AG20443 (cell line): Measurements from ENCODE around the gene AFF1.

Experiments
- DNase-seq: peaks from one replicate; pipeline ENCODE4 v3.0.0; 2012; ENCODE audit warnings: low spot score, mixed read lengths

The AFF1 gene

DNA sequence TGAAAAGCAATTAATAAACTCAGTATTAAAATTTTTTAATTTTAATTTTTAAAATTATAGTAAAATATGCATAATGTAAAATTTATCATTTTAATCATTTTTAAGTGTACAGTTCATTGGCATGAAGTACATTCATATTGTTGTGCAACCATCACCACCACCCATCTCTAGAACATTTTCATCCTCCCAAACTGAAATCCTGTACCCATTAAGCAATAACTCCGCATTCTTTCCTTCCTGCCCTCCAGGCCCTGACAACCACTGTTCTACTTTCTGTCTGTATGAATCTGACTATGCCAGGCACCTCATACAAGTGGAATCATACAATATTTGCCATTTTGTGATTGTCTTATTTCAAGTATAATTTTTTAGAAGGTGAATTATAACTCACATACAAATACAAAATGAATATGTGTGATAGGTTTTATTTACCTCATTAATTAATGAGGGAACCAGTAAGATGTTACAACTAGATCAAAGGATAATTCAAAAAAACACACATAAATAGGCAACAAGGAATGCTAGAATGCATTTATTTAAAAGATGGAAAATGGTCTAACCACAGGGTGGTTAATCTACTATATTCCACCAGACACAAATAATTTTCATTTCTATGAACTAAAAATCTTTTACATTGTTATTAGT lies 13.1 kb upstream of the AFF1 start:
- no peak for DNase-seq

DNA sequence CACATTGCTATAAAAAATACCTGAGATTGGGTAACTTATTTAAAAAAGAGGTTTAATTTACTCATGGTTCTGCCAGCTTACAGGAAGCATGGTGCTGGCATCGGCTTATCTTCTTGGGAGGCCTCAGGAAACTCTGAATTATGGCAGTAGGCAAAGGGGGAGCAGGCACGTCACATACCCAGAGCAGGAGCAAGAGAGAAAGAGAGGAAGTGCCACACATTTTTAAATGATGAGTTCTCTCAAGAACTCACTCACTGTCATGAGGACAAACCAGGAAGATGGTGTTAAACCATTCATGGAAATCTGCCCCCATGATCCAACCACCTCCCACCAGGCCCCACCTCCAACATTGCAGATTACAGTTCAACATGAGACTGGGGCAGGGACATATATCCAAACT lies 10.0 kb upstream of the AFF1 start:
- no peak for DNase-seq

DNA sequence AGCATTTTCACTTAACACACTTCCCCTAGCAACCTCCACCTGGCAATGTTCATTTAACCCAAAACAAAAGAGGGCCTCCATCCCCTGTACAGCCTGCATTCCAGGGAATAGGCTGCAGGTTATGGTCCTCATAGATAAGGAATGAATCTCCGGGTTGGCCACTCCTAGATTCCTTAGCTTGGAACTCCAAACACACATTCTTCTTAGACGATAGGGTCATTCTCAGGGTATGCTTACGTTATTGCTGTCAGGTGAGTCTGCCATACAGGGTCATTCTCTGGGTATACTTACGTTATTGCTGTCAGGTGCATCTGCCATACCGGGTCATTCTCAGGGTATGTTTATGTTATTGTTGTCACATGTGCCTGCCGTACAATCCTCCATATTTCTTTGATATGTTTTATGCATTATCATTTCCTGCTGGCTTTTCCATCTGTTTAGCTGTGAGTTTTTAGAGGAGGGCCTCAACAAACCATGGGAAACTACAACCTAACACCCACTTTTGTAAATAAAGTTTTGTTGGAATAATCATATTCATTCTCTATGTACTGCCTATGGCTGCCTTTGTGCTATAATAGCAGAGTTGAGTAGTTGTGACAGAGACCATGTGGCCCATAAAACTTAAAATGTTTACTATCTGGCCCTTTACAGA lies 8.2 kb upstream of the AFF1 start:
- no peak for DNase-seq

DNA sequence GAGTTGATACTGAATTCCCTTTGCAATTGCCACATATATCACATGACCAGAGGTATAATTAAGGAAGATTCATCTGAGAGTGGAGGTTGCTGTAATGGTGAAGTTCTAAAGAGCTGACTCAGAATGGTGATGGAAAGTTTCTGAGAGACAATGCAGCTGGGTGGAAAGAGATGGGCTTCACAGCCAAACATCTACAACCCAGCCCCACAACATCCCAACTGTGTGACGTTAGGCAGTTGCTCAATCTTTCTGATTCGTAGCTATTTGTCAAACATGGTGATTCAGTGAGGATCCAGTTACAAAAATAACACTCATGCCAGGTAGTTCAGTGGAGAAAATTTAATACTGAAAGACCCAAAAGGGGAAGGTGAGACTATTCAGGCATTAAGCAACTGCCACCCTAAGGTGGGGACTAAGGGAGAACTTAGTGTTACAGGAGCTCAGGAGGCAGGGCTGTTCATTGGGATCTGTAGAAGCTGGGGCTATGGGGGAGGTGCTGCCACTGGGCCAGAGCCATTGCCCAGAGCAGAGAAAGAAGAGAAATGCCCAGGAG lies 6.9 kb upstream of the AFF1 start:
- peak; percentile 93 for DNase-seq

DNA sequence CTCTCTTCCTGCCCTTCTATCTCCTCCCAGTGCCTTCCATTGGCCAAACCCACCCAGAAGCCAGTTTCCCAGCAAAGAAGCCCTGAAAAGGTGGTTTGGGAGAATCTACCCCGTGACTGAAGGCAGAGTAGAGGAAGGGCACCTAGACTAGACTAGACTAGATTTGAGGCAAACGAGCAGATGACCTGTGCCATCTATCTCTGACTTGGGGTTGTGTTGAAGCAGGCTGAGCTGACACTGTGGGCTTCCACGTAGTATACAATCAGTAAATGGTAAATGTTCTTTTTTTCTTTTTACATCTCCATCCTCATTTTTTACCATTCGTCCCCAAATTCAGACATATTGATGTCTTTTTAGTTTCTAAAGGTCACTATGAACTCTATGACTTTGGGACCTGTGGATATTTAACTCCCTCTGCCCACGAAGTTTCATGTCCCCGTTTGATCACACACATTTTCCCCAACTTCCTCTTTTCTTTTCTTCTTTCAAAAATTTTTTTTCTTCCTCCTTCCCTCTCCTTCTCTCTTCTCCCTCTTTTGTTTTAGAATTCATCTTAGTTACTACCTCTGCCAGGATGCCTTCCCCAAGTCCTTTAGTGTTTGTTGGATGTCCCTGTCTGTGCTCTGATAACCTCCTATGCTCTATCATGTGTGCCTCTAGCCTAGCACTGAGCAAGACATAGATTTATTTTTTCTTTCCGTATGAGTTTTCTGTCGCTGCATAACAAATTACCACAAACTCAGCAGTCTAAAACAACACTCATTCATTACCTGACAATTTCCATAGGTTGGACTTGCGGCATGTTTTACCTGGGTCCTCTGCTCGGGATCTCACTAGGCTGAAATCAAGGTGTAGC lies 6.2 kb upstream of the AFF1 start:
- DNase-seq: no peak

DNA sequence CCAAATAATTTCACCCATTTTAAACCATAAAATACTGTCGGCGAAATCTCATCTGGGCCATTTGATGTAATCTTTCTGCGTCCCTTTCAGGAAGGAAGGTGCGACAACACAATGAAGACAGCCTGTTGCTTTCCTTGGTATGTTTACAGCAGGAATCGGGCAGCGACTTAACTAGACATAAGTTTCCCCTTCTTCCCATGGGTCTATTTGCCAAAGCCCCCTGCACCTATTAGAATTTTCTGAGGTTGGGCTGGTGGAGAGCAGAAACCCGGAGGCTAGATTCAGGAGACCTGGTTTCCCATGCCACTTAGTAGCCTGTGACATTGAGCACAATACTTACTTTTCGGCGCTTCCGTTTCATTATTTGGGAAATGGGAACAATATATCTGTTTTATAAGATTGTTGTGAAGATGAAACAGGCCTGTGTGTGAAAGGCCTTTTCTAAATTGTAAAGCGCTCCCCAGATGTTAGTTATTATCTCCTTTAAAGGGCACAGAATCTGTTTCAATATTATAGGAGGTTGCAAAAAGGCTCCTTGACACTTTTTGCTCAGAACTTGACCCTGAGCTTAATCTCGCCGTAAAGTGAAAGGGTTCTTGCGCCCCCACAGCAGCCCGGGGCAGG lies 552 bp upstream of the AFF1 start:
- no peak for DNase-seq

DNA sequence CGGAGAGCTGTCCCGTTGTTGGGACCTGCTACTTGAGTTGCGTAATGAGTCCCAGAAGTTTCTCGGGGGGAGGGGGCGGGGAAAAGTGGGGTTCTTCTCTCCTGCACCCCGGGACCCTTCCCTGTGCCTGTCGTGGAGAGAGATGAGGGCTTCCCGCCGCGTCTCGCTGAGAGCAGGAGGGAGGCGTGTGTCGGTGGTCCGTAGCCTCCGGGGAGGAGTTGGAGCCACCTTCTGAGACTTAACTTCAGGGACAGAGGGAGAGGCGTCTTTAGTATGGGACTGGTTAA lies 698 bp downstream of the AFF1 start:
- DNase-seq: no peak

DNA sequence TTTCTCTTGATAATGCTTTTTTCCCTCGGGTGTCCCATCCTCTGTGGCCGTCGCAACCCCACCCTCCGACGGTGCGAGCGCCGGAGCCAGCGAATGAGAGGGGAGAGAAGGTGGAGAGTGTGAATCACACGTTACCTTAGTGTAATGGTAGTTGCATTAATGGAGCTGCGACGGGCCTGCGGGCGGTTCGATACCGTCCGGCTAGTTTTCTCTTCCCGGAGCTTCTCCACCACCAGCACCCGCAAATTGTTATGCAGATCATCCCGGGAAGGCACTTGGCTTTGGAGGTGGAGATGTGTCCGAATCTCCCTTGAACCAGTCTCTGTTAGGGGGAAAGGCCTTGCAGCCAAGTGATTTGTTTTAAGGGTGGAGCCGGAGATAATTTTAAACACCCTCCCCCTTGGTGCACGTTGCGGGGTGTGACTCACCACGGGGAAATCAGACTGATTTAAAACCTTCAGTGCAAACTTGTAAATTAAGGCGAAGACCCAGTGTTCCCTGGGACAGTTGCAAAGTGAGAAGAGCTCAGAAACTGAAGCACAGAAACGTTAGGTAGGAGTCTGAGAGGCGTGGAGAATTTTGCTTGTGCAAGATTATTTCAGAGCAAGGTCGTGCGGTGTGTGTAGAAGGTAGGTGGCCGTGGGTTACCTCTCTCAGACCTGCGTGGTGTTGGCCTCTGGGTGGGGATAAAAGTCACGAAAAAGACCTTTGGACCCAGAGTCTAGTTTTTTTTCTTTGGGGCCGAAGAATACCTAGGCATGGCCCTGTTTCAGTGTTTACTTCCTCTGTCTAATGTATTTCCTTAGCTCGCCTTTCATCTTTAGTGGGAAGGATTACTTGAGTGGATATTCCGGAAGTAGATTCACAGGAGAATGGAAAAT lies 1.3 kb downstream of the AFF1 start:
- peak; percentile 76 for DNase-seq

DNA sequence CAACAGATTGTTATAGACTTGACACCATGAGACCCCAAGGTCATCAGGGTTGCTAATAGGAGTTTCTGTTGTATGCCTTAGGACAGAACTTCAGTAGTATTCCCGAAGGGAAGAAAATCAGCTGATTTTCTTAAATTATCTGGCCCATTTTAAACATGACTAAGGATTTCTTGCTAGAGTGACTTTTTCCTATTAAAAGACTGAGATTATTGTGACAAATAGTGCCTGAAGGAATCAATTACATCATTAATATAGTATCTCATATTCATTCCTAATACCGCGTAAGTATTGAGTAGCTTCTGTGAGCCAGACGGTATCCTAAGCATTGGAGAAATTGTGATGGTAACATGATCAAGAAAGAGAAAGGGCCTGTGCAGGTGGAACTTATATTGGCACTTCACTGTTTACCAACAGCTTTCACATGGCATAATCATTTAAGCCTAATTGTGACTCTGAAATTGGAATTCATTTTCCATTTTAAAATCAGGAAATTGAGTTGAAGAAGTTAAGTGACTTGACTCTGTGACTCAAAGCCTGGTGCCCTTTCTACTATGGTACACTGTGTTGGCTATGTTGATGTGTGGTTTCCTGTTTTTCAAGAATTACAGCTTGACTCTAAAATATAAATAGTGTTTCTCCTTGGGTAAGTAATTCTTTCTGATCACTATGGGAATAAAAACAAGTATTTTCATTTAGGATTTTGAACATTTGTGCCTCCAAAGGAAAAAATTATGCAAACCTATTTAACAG lies 4.1 kb downstream of the AFF1 start:
- no peak for DNase-seq

DNA sequence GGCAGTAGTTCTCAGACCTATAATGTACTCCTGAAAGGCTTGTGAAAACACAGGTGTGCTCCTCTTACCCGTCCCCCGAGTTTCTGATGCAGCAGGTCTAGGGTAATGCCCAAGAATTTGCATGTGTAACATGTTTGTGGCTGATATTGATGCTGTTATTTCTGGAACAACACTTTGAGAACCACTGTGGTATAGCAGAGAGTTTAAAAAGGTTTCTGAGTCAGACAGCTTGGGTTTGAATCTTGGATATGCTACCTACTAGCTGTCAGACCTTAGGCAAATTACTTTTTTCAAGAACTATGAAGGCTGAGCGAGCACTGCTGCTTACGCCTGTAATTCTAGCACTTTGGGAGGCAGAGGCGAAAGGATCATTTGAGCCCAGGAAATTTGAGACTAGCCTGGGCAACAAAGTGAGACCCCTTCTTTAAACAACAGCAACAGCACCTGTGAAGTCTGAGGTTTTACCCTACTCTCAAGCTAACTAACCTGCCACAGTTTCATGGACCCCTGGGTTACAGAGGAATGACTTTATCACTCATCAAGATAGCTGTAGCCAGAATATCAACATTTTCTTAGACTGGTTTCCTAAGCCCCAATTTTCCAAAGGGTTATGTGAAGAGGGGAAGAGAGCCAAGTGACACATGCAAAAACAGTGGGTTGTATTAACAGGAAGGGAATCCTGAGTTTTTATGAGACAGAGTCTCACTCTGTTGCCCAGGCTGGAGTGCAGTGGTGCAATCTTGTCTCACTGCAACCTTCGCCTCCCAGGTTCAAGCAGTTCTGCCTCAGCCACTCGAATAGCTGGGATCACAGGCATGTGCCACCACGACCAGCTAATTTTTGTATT lies 5.1 kb downstream of the AFF1 start:
- no peak for DNase-seq

DNA sequence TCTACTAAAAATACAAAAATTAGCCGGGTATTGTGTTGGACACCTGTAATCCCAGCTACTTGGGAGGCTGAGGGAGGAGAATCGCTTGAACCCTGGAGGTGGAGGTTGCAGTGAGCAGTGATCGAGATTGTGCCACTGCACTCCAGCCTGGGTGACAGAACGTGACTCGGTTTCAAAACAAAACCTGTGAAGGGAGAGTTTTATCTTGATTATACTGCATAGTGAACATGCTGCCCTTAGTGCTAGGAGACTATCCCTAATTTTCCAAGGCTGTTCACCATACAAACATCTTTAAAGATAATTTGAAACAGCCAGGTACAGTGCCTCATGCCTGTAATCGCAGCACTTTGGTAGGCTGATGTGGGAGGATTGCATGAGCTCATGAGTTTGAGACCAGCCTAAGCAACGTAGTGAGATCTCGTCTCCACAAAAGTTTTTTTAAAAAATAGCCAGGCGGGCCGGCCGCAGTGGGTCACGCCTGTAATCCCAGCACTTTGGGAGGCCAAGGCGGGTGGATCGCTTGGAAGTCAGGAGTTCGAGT lies 6.2 kb downstream of the AFF1 start:
- no peak for DNase-seq

DNA sequence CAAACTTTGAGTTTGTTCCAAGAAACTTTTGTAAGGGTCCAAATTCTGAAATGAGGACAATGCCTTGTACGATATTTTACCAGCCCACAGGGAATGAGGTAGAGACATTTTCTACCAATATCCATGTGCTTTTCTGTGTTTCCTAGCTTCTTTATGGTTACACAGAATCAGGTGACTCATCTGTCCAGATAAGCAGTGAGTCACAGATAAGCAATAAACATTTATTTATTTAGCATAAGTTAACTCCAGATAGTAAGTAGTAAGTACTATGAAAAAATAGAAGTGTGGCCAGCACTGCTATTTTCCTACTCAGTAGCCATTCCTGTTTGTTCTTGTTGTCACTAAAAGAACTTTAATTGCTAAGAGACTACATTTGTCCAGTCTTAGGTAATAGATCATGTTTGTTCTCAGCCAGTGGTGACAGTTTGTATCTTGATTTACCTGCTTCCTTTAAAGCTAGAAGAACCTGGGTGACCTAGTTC lies 7.4 kb downstream of the AFF1 start:
- no peak for DNase-seq

DNA sequence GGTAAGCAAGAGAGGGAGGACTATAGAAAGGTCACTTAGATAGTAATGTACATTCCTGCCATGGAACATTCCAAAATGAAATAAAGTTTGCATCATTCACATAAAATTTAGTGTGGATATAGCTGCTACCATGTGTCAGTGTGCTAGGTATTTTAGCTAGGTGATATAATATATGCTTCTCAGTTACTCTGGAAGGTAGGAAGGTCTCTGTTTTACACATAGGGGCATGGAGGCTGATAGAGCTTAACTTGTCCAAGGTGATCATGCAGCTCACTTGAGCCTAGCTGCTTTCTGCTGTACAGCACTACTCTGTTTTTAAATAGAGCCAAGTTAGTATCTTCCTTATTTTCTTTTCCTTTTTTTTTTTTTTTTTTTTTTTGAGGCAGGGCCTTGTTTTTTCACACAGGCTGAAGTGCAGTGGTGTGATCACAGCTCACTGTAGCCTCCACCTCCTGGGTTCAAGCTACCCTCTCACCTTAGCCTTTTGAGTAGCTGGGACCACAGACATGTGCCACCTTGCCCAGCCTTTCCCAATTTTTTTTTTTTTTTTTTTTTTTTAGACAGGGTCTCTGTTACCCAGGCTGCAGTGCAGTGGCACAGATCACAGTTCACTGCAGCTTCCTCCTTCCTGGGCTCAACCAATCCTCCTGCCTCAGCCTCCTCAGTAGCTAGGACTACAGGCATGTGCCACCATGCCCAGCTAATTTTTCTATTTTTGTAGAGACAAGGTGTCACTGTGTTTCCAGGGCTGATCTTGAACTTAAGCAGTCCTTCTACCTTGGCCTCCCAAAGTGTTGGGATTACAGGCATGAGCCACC lies 10.4 kb downstream of the AFF1 start:
- DNase-seq: no peak

DNA sequence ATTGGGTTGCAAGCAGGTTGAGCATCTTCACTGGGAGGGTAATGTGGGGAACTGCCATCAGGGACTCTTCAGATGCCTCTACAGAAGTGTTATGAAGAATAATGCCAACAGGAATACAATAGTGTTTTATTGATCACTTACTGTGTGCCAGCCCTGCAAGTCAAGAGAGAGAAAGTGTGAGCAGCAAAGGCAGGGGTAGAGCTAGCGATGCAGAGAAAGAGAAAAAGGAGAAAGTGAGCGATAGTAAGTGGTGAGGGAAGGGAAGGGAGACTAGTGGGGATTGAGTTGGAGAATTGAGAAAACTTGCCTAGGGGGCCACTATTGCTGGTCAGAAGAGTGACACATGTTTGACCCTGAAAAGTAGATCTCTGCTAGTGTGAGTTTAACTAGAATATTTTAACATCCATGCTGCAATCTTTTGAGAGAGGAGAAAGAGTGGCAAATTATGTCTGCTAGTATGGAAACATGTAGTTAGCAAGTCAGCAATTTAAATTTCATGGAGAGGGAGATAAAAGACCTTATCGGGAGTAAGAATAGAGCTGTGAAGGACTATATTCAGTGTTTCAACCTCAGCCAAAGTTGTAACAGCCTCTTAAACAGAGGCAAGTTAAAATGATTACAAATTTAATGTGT lies 12.2 kb downstream of the AFF1 start:
- no peak for DNase-seq

DNA sequence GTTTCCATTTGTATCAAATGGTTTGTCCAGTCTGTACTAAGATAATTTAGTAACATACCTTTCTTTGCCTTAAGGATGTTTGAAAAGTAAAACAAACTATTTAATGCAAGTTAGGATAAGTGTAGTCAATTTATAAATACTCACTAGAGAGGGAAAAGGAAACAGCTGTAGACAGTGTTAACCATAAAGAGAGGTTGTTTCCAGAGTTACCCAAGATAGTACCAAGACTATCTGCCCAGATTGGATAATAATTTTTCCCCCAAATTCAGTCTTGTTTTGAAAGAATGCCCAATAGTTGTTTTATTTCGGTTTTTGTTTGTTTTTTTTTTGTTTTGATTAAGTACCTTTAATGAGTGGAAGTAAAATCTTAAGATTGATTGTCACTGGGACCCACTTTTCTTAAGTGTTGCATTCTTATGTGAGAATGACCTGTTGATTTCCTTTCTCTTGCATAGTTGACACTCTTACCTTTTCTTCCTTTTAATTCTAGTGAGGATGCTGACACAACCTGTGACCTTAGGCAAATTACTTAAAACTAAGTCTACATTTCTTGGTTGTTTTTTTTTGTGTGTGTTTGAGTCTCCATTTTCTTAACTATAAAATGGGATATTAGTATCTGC lies 12.8 kb downstream of the AFF1 start:
- DNase-seq: no peak

DNA sequence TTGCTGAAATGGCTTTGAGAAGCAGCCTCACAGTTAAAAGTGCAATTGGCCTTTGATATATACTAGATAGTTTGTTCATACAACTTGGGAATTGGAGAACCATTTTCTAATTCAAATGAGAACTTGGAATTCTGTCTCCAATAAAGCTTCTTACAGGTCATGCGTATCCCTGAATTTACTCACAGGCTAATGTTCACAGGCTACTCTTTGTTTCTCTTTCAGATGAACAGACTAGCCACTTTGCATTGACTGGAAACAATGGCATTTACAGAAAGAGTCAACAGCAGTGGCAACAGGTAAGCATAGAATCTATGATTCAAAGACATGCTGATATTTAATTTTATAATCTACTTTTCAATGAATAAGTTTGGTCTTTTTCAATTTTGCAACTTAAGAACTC lies 13.5 kb downstream of the AFF1 start:
- DNase-seq: no peak

DNA sequence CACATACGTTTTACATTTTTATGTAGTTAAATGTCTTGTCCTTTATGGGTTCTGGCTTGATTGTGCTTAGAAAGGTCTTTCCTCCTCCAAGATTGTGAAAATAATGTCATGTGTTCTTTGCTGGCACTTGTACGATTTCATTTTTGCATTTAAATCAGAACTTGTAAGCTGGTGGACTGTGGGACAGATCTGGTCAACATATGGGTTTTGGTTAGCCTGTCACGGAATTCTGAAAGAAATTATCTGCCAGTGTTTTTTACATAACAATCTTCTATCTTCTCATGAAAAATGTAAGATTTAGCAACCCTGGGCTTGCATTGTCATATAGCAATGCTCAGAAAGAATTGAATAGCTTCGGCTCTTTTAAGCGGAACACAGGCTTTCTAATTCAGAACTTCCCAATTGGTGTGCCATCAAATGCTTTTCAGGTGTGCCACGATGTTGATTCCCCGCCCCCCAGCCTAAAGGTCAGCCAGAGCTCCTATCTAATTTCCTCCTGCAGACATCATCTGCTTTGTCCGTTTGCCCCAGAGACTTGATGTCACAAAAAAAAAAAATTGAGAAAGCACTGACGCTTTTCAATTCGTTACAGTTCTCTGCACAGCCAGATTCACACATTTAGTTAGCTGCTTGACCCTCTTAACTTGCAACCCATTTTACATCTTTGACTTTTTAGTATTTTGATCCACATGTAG lies 16.2 kb downstream of the AFF1 start:
- no peak for DNase-seq
